Measurements from ENCODE around the gene HOXB5.

The HOXB5 gene

GRCh38 chr17:48627118-48627597 is 33.6 kb upstream of the HOXB5 start:
- H3K27ac ChIP-seq = no peak overlapping the region
- TF ChIP-seq CTCF (conservative IDR thresholded peaks at IDR 0.05) = no peak

- peak within 1 kb of the TSS; percentile 49 for H3K27ac ChIP-seq
- TF ChIP-seq CTCF (conservative IDR thresholded peaks at IDR 0.05) = no peak
These were observed 32.9 kb upstream of the HOXB5 start, which contains the start of gene HOXB9 for GRCh38 chr17:48626245-48627117. Gene HOXB9 (minus strand): TSS chr17:48626358. CDS start chr17:48626269, 89 bp downstream.

- no peak for TF ChIP-seq CTCF (conservative IDR thresholded peaks at IDR 0.05)
- peak overlapping the region; percentile 49 for H3K27ac ChIP-seq
These were observed 32.1 kb upstream of the HOXB5 start for GRCh38 chr17:48625495-48626244.

GRCh38 chr17:48624544-48625494 is 31.2 kb upstream of the HOXB5 start:
- no peak for TF ChIP-seq CTCF (conservative IDR thresholded peaks at IDR 0.05)
- H3K27ac ChIP-seq = peak overlapping the region; percentile 49

- TF ChIP-seq CTCF (conservative IDR thresholded peaks at IDR 0.05) = no peak
- no peak overlapping the region for H3K27ac ChIP-seq
These were observed 30.5 kb upstream of the HOXB5 start for GRCh38 chr17:48624118-48624517.

- H3K27ac ChIP-seq = no peak overlapping the region
- TF ChIP-seq CTCF (conservative IDR thresholded peaks at IDR 0.05) = no peak
These were observed 30.0 kb upstream of the HOXB5 start for GRCh38 chr17:48623583-48623982.

Measured in VCaP (cell line).